GM23248 (cell line): ENCODE results near the gene LRMDA.

Source experiments
- EZH2 ChIP-seq: fragments of 200-600 bp; sonication (generic); IDR thresholded peaks from 2 replicates; pipeline ENCODE4 v1.6.1; 2018; ENCODE audit warnings: antibody characterized with exemption, mild to moderate bottlenecking; ENCODE audit not compliant: insufficient read depth, poor library complexity, severe bottlenecking
- EZH2phosphoT487 ChIP-seq: fragments of 200-600 bp; sonication (generic); IDR thresholded peaks from 2 replicates; pipeline ENCODE4 v1.6.1; 2018; ENCODE audit warnings: antibody characterized with exemption, moderate library complexity, mild to moderate bottlenecking, low read depth; ENCODE audit not compliant: insufficient read depth

- TF ChIP-seq EZH2 = no peak
- no peak for TF ChIP-seq EZH2phosphoT487
Observed at GRCh38 chr10:75766106-75766505, 334.7 kb downstream of the LRMDA start.
